ENCODE data around the gene SFXN5.

The SFXN5 gene

GRCh38 chr2:72989770-72990556, 81.5 kb downstream of the SFXN5 start:
- TF ChIP-seq, protein P1, sequence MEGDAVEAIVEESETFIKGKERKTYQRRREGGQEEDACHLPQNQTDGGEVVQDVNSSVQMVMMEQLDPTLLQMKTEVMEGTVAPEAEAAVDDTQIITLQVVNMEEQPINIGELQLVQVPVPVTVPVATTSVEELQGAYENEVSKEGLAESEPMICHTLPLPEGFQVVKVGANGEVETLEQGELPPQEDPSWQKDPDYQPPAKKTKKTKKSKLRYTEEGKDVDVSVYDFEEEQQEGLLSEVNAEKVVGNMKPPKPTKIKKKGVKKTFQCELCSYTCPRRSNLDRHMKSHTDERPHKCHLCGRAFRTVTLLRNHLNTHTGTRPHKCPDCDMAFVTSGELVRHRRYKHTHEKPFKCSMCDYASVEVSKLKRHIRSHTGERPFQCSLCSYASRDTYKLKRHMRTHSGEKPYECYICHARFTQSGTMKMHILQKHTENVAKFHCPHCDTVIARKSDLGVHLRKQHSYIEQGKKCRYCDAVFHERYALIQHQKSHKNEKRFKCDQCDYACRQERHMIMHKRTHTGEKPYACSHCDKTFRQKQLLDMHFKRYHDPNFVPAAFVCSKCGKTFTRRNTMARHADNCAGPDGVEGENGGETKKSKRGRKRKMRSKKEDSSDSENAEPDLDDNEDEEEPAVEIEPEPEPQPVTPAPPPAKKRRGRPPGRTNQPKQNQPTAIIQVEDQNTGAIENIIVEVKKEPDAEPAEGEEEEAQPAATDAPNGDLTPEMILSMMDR (IDR thresholded peaks at IDR 0.05; ENCODE audit: extremely low read depth, insufficient read depth, missing control alignments) = no peak
- in situ Hi-C loops (cut with MboI; ENCODE audit: low pct_unique_long_range_greater_than_20kb, low sequenced_read_pairs, unreplicated experiment) = loop anchor here (25.0 kb wide), 1 partner anchor 172 kb away; no protein-coding TSS in a partner anchor
- DNase-seq (ENCODE audit: low spot score) = no peak

- no peak for DNase-seq (ENCODE audit: low spot score)
- TF ChIP-seq, protein P1 (IDR thresholded peaks at IDR 0.05; ENCODE audit: extremely low read depth, insufficient read depth, missing control alignments) = no peak
- in situ Hi-C loops (cut with MboI; ENCODE audit: low pct_unique_long_range_greater_than_20kb, low sequenced_read_pairs, unreplicated experiment) = loop anchor here (25.0 kb wide), 1 partner anchor 174 kb away; no protein-coding TSS in a partner anchor
These were observed 82.7 kb downstream of the SFXN5 start for GRCh38 chr2:72988726-72989273.

DNA sequence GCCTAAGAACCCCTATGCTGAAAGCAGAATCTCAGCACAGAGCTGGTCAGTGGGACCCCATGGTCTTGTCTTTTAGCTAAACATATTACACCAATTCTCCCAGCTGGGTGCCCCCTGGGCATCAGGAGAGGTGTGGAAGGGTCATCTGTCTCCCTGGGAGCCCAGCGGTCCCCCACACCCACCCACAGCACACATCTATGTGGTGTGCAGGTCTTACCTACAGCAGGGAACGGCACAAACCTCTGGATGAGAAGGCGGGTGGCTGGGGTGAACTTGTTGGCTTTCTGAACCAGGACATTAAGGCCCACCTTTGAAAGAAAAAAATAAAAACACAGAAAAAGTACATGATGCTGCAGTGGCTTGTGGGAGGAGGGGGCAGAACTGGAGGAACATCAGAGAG, 83.5 kb downstream of the SFXN5 start:
- TF ChIP-seq, protein P1 (IDR thresholded peaks at IDR 0.05; ENCODE audit: extremely low read depth, insufficient read depth, missing control alignments) = no peak
- DNase-seq (ENCODE audit: low spot score) = no peak
- in situ Hi-C loops (cut with MboI; ENCODE audit: low pct_unique_long_range_greater_than_20kb, low sequenced_read_pairs, unreplicated experiment) = loop anchor here (25.0 kb wide), 1 partner anchor 174 kb away; no protein-coding TSS in a partner anchor

DNA sequence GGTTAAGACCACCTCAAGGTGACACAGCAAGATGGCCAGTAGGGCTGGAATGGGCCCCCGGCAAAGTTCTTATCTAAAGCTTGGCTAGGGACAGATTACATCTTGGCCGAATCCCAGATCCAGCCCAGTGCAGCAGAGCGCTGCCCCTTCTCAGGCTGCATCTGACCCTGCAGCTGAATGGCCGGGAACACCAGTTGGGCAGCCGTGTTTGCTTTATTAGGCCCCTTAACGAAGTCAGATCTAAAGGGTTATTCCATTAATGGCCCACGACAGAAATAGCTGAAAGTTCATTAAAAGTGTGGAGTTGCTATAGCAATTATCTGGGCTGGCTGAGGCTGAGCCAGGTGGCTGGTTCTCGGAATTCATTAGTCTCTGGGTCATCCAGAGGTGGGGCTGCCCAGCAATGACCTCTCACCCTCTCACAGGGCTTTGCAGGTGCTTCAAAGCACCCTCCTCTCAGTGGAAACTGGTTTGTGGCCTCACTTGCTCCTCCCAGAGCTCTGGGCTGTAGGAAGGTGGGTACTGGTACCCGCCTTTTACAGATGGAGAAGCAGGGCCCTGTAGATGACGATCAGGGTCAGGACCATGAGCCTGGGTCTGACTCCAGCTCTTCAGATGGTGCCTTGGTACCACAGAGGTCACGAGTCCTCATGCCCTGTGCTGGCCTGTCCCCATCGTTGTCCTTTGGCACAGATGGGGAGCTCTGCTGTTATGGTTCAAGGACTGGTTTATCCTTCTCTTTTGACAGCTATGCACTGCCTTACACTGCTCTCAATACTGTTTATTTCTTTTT, 85.4 kb downstream of the SFXN5 start:
- in situ Hi-C loops (cut with MboI; ENCODE audit: low pct_unique_long_range_greater_than_20kb, low sequenced_read_pairs, unreplicated experiment) = loop anchor here (25.0 kb wide), 1 partner anchor 176 kb away; no protein-coding TSS in a partner anchor
- DNase-seq (ENCODE audit: low spot score) = no peak

GRCh38 chr2:72985136-72985535, 86.4 kb downstream of the SFXN5 start:
- in situ Hi-C loops (cut with MboI; ENCODE audit: low pct_unique_long_range_greater_than_20kb, low sequenced_read_pairs, unreplicated experiment) = loop anchor here (25.0 kb wide), 1 partner anchor 177 kb away; no protein-coding TSS in a partner anchor
- DNase-seq (ENCODE audit: low spot score) = no peak
- TF ChIP-seq, protein P1 (IDR thresholded peaks at IDR 0.05; ENCODE audit: extremely low read depth, insufficient read depth, missing control alignments) = no peak

More for the DNA sequence above, 85.4 kb downstream of the SFXN5 start:
- TF ChIP-seq, protein P1 (IDR thresholded peaks at IDR 0.05; ENCODE audit: extremely low read depth, insufficient read depth, missing control alignments) = no peak

DNA sequence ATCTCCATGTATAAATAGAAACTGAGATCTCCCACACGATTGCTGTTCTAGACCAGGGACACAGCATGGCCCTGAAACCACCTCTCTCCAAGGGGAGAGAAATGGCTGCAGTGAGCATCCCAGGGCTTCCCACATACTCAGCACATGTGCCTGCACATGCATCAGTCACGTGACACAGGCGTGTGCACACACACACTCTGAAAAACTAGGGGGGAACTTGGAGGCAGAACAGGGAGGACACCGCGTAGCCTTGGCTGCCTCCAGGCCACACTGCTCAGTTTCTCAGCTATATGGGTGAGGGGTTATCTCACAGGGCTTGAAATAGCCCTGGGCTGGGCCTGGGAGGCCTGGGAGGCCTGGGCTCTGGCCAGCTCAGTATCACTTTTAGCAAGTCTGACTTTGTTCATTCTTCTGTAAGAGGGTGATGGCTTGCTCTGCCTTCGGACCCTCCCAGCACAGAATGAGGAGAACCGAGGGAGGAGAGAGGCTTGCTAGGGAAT, 87.3 kb downstream of the SFXN5 start:
- TF ChIP-seq, protein P1 (IDR thresholded peaks at IDR 0.05; ENCODE audit: extremely low read depth, insufficient read depth, missing control alignments) = no peak
- DNase-seq (ENCODE audit: low spot score) = no peak
- in situ Hi-C loops (cut with MboI; ENCODE audit: low pct_unique_long_range_greater_than_20kb, low sequenced_read_pairs, unreplicated experiment) = loop anchor here (25.0 kb wide), 1 partner anchor 178 kb away; no protein-coding TSS in a partner anchor
